ENCODE results near the gene HDLBP.

Gene HDLBP

GRCh38 chr2:241241669-241242068 lies 73.8 kb downstream of the HDLBP start:
- Histone ChIP-seq H3K27ac (ENCODE audit: low read depth, low read length) (no peak overlapping the region), H3K4me3 (ENCODE audit: low read depth in 1 of 2, low read length in 2 of 2) (no peak overlapping the region), H3K36me3 (ENCODE audit: control insufficient read depth in 1 of 2, insufficient read depth in 2 of 2, low read length in 2 of 2) (peaks cover 76 to 96% of the 10 kb centered on the region in 2 donors), H3K9me3 (ENCODE audit: control insufficient read depth in 1 of 2, low read length in 2 of 2) (no peaks in the 10 kb centered on the region), H3K9ac (ENCODE audit: low read depth in 1 of 2, low read length in 2 of 2) (no peak overlapping the region), H3K27me3 (ENCODE audit: control insufficient read depth in 1 of 2, insufficient read depth in 2 of 2, low read length in 2 of 2) (no peaks in the 10 kb centered on the region), H3K4me1 (ENCODE audit: control insufficient read depth in 1 of 2, insufficient read depth in 2 of 2, low read length in 2 of 2) (no peaks in the 10 kb centered on the region)

- Histone ChIP-seq H3K9me3 (ENCODE audit: control insufficient read depth in 1 of 2, low read length in 2 of 2) (no peaks in the 10 kb centered on the region), H3K9ac (ENCODE audit: low read depth in 1 of 2, low read length in 2 of 2) (no peak overlapping the region), H3K27ac (ENCODE audit: low read depth, low read length) (no peak overlapping the region), H3K4me3 (ENCODE audit: low read depth in 1 of 2, low read length in 2 of 2) (no peak overlapping the region), H3K27me3 (ENCODE audit: control insufficient read depth in 1 of 2, insufficient read depth in 2 of 2, low read length in 2 of 2) (no peaks in the 10 kb centered on the region), H3K4me1 (ENCODE audit: control insufficient read depth in 1 of 2, insufficient read depth in 2 of 2, low read length in 2 of 2) (no peaks in the 10 kb centered on the region), H3K36me3 (ENCODE audit: control insufficient read depth in 1 of 2, insufficient read depth in 2 of 2, low read length in 2 of 2) (peaks cover 77 to 96% of the 10 kb centered on the region in 2 donors)
Observed at GRCh38 chr2:241240320-241241004, 75.0 kb downstream of the HDLBP start.

- no peaks in the 10 kb centered on the region for H3K9me3 ChIP-seq (ENCODE audit: control insufficient read depth in 1 of 2, low read length in 2 of 2)
- peaks cover 83 to 96% of the 10 kb centered on the region in 2 donors for H3K36me3 ChIP-seq (ENCODE audit: control insufficient read depth in 1 of 2, insufficient read depth in 2 of 2, low read length in 2 of 2)
- no peaks in the 10 kb centered on the region for H3K4me1 ChIP-seq (ENCODE audit: control insufficient read depth in 1 of 2, insufficient read depth in 2 of 2, low read length in 2 of 2)
- H3K9ac ChIP-seq (ENCODE audit: low read depth in 1 of 2, low read length in 2 of 2), result no peak overlapping the region
- no peak overlapping the region for H3K4me3 ChIP-seq (ENCODE audit: low read depth in 1 of 2, low read length in 2 of 2)
- H3K27ac ChIP-seq (ENCODE audit: low read depth, low read length), result no peak overlapping the region
- no peaks in the 10 kb centered on the region for H3K27me3 ChIP-seq (ENCODE audit: control insufficient read depth in 1 of 2, insufficient read depth in 2 of 2, low read length in 2 of 2)
Observed at GRCh38 chr2:241239552-241240202, 75.8 kb downstream of the HDLBP start.

- peaks cover 85 to 97% of the 10 kb centered on the region in 2 donors for H3K36me3 ChIP-seq (ENCODE audit: control insufficient read depth in 1 of 2, insufficient read depth in 2 of 2, low read length in 2 of 2)
- no peaks in the 10 kb centered on the region for H3K9me3 ChIP-seq (ENCODE audit: control insufficient read depth in 1 of 2, low read length in 2 of 2)
- no peak overlapping the region for H3K9ac ChIP-seq (ENCODE audit: low read depth in 1 of 2, low read length in 2 of 2)
- H3K4me1 ChIP-seq (ENCODE audit: control insufficient read depth in 1 of 2, insufficient read depth in 2 of 2, low read length in 2 of 2), result no peaks in the 10 kb centered on the region
- H3K27me3 ChIP-seq (ENCODE audit: control insufficient read depth in 1 of 2, insufficient read depth in 2 of 2, low read length in 2 of 2), result no peaks in the 10 kb centered on the region
- H3K27ac ChIP-seq (ENCODE audit: low read depth, low read length), result no peak overlapping the region
- H3K4me3 ChIP-seq (ENCODE audit: low read depth in 1 of 2, low read length in 2 of 2), result no peak overlapping the region
Observed at GRCh38 chr2:241238693-241239198, 76.7 kb downstream of the HDLBP start.

- Histone ChIP-seq H3K27me3 (ENCODE audit: control insufficient read depth in 1 of 2, insufficient read depth in 2 of 2, low read length in 2 of 2) (no peaks in the 10 kb centered on the region), H3K27ac (ENCODE audit: low read depth, low read length) (no peak overlapping the region), H3K9ac (ENCODE audit: low read depth in 1 of 2, low read length in 2 of 2) (no peak overlapping the region), H3K4me3 (ENCODE audit: low read depth in 1 of 2, low read length in 2 of 2) (no peak overlapping the region), H3K36me3 (ENCODE audit: control insufficient read depth in 1 of 2, insufficient read depth in 2 of 2, low read length in 2 of 2) (peaks cover 88 to 97% of the 10 kb centered on the region in 2 donors), H3K4me1 (ENCODE audit: control insufficient read depth in 1 of 2, insufficient read depth in 2 of 2, low read length in 2 of 2) (no peaks in the 10 kb centered on the region), H3K9me3 (ENCODE audit: control insufficient read depth in 1 of 2, low read length in 2 of 2) (no peaks in the 10 kb centered on the region)
Observed at GRCh38 chr2:241237949-241238371, 77.5 kb downstream of the HDLBP start.

- Histone ChIP-seq H3K4me1 (ENCODE audit: control insufficient read depth in 1 of 2, insufficient read depth in 2 of 2, low read length in 2 of 2) (no peaks in the 10 kb centered on the region), H3K36me3 (ENCODE audit: control insufficient read depth in 1 of 2, insufficient read depth in 2 of 2, low read length in 2 of 2) (peaks cover 80 to 97% of the 10 kb centered on the region in 2 donors), H3K27me3 (ENCODE audit: control insufficient read depth in 1 of 2, insufficient read depth in 2 of 2, low read length in 2 of 2) (no peaks in the 10 kb centered on the region), H3K27ac (ENCODE audit: low read depth, low read length) (no peak overlapping the region), H3K9ac (ENCODE audit: low read depth in 1 of 2, low read length in 2 of 2) (no peak overlapping the region), H3K9me3 (ENCODE audit: control insufficient read depth in 1 of 2, low read length in 2 of 2) (no peaks in the 10 kb centered on the region), H3K4me3 (ENCODE audit: low read depth in 1 of 2, low read length in 2 of 2) (no peak overlapping the region)
Observed at GRCh38 chr2:241237047-241237446, 78.4 kb downstream of the HDLBP start.

- Histone ChIP-seq H3K36me3 (ENCODE audit: control insufficient read depth in 1 of 2, insufficient read depth in 2 of 2, low read length in 2 of 2) (peaks cover 81 to 97% of the 10 kb centered on the region in 2 donors), H3K4me3 (ENCODE audit: low read depth in 1 of 2, low read length in 2 of 2) (no peak overlapping the region), H3K27ac (ENCODE audit: low read depth, low read length) (no peak overlapping the region), H3K9ac (ENCODE audit: low read depth in 1 of 2, low read length in 2 of 2) (no peak overlapping the region), H3K27me3 (ENCODE audit: control insufficient read depth in 1 of 2, insufficient read depth in 2 of 2, low read length in 2 of 2) (no peaks in the 10 kb centered on the region), H3K4me1 (ENCODE audit: control insufficient read depth in 1 of 2, insufficient read depth in 2 of 2, low read length in 2 of 2) (no peaks in the 10 kb centered on the region), H3K9me3 (ENCODE audit: control insufficient read depth in 1 of 2, low read length in 2 of 2) (no peaks in the 10 kb centered on the region)
Observed at GRCh38 chr2:241235859-241236593, 79.4 kb downstream of the HDLBP start.

GRCh38 chr2:241234962-241235740 lies 80.3 kb downstream of the HDLBP start:
- Histone ChIP-seq H3K9ac (ENCODE audit: low read depth in 1 of 2, low read length in 2 of 2) (no peak overlapping the region), H3K9me3 (ENCODE audit: control insufficient read depth in 1 of 2, low read length in 2 of 2) (no peaks in the 10 kb centered on the region), H3K36me3 (ENCODE audit: control insufficient read depth in 1 of 2, insufficient read depth in 2 of 2, low read length in 2 of 2) (peaks cover 79 to 97% of the 10 kb centered on the region in 2 donors), H3K27ac (ENCODE audit: low read depth, low read length) (no peak overlapping the region), H3K4me1 (ENCODE audit: control insufficient read depth in 1 of 2, insufficient read depth in 2 of 2, low read length in 2 of 2) (no peaks in the 10 kb centered on the region), H3K4me3 (ENCODE audit: low read depth in 1 of 2, low read length in 2 of 2) (no peak overlapping the region), H3K27me3 (ENCODE audit: control insufficient read depth in 1 of 2, insufficient read depth in 2 of 2, low read length in 2 of 2) (no peaks in the 10 kb centered on the region)

GRCh38 chr2:241234066-241234790 lies 81.2 kb downstream of the HDLBP start:
- Histone ChIP-seq H3K4me3 (ENCODE audit: low read depth in 1 of 2, low read length in 2 of 2) (no peak overlapping the region), H3K36me3 (ENCODE audit: control insufficient read depth in 1 of 2, insufficient read depth in 2 of 2, low read length in 2 of 2) (peaks cover 76 to 97% of the 10 kb centered on the region in 2 donors), H3K4me1 (ENCODE audit: control insufficient read depth in 1 of 2, insufficient read depth in 2 of 2, low read length in 2 of 2) (no peaks in the 10 kb centered on the region), H3K27me3 (ENCODE audit: control insufficient read depth in 1 of 2, insufficient read depth in 2 of 2, low read length in 2 of 2) (no peaks in the 10 kb centered on the region), H3K9ac (ENCODE audit: low read depth in 1 of 2, low read length in 2 of 2) (no peak overlapping the region), H3K9me3 (ENCODE audit: control insufficient read depth in 1 of 2, low read length in 2 of 2) (no peaks in the 10 kb centered on the region), H3K27ac (ENCODE audit: low read depth, low read length) (no peak overlapping the region)

Measured in duodenal mucosa (tissue), 2 donors.